ENCODE results near the gene FAM167B.
A peak's percentile ranks its signal among the peaks of the same experiment; 100 is the strongest.

FAM167B gene

DNA sequence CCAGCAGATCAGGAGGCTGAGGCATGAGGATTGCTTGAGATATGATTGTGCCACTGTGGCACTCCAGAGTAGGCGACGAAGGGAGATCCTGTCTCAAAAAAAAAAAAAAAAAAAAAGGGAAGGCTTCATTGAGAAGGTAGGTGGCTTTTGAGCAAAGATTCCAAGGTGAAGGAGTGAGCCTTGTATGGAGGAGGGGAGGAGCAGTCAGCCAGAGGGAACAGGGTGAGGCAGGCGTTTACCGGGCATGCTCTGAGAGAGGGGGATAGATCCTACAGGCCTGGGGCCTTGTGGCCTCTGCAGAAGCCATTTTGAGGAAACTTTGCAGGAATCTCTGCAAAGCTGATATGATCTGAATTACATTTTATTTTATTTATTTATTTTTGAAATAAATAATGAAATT is 39.7 kb downstream of the FAM167B start:
- Histone ChIP-seq H3K36me3 (replicated peaks in 1 of 2; ENCODE audit: control insufficient read depth in 2 of 2, insufficient read depth in 2 of 2, low read length in 2 of 2) (no peaks in the 10 kb centered on the region), H3K27ac (replicated peaks; ENCODE audit: low read length) (no peak overlapping the region), H3K18ac (ENCODE audit: low read length) (no peak overlapping the region), H2AK5ac (ENCODE audit: low read depth, low read length) (no peak overlapping the region), H3K4me3 (ENCODE audit: low read length in 2 of 2) (no peak overlapping the region), H4K91ac (ENCODE audit: low read depth, low read length, poor library complexity) (no peak overlapping the region), H3K14ac (ENCODE audit: low read length) (no peak overlapping the region), H2BK120ac (ENCODE audit: low read depth, low read length) (no peak overlapping the region), H4K8ac (ENCODE audit: low read depth, low read length) (no peak overlapping the region), H3K9me3 (replicated peaks in 1 of 2; ENCODE audit: control insufficient read depth in 2 of 2, insufficient read depth in 1 of 2, low read depth in 1 of 2, low read length in 2 of 2) (no peaks in the 10 kb centered on the region), H3K9ac (ENCODE audit: low read depth, low read length, poor library complexity) (no peak overlapping the region), H3K27me3 (ENCODE audit: control insufficient read depth in 3 of 3, insufficient read depth in 3 of 3, low read depth in 1 of 3, low read length in 3 of 3) (no peaks in the 10 kb centered on the region), H3K4me2 (ENCODE audit: insufficient read depth, low read length, poor library complexity, severe bottlenecking) (no peak overlapping the region), H2BK15ac (ENCODE audit: low read length) (no peak overlapping the region), H2AFZ (ENCODE audit: low read length) (peak overlapping the region; percentile 36), H2BK12ac (ENCODE audit: low read length) (no peak overlapping the region), H3K4ac (ENCODE audit: low read length) (no peak overlapping the region), H3K4me1 (ENCODE audit: control insufficient read depth in 2 of 2, insufficient read depth in 1 of 2, low read depth in 1 of 2, low read length in 2 of 2) (no peaks in the 10 kb centered on the region), H3K23ac (ENCODE audit: low read depth, low read length, poor library complexity) (no peak overlapping the region), H2BK5ac (ENCODE audit: low read length) (no peak overlapping the region), H3K79me1 (ENCODE audit: low read depth, low read length) (no peaks in the 10 kb centered on the region)
- no CpG with 5 or more reads among the region's 4 CpGs for WGBS, 2 donors (ENCODE audit: extremely low coverage in 2 of 2, insufficient read length in 2 of 2, insufficient replicate concordance in 1 of 2)
- no peak for DNase-seq (ENCODE audit: low spot score)

DNA sequence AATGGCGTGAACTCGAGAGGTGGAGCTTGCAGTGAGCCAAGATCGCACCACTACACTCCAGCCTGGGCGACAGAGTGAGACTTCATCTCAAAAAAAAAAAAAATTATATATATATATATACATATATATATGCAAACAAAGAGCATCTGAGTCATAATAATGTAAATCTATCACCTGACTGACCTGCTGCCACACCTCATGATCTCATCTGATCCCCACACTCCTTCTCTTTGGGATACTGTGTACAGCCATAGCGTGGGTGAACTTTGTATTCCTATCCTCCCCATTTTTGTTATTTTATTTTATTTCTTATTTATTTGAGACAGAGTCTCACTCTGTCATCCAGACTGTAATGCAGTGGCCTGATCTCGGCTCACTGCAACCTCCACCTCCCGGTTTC is 42.2 kb downstream of the FAM167B start:
- Histone ChIP-seq H3K9me3 (replicated peaks in 1 of 2; ENCODE audit: control insufficient read depth in 2 of 2, insufficient read depth in 1 of 2, low read depth in 1 of 2, low read length in 2 of 2) (no peaks in the 10 kb centered on the region), H2BK120ac (ENCODE audit: low read depth, low read length) (no peak overlapping the region), H3K36me3 (replicated peaks in 1 of 2; ENCODE audit: control insufficient read depth in 2 of 2, insufficient read depth in 2 of 2, low read length in 2 of 2) (peaks cover 0 to 4% of the 10 kb centered on the region in 2 donors), H3K4ac (ENCODE audit: low read length) (no peak overlapping the region), H3K23ac (ENCODE audit: low read depth, low read length, poor library complexity) (no peak overlapping the region), H2BK12ac (ENCODE audit: low read length) (no peak overlapping the region), H3K4me1 (ENCODE audit: control insufficient read depth in 2 of 2, insufficient read depth in 1 of 2, low read depth in 1 of 2, low read length in 2 of 2) (peaks cover 0 to 2% of the 10 kb centered on the region in 2 donors), H2BK5ac (ENCODE audit: low read length) (no peak overlapping the region), H4K91ac (ENCODE audit: low read depth, low read length, poor library complexity) (no peak overlapping the region), H3K79me1 (ENCODE audit: low read depth, low read length) (peaks cover 5% of the 10 kb centered on the region), H4K8ac (ENCODE audit: low read depth, low read length) (no peak overlapping the region), H3K14ac (ENCODE audit: low read length) (no peak overlapping the region), H2AK5ac (ENCODE audit: low read depth, low read length) (no peak overlapping the region), H2BK15ac (ENCODE audit: low read length) (no peak overlapping the region), H3K18ac (ENCODE audit: low read length) (no peak overlapping the region), H3K4me2 (ENCODE audit: insufficient read depth, low read length, poor library complexity, severe bottlenecking) (no peak overlapping the region), H3K4me3 (ENCODE audit: low read length in 2 of 2) (no peak overlapping the region), H3K9ac (ENCODE audit: low read depth, low read length, poor library complexity) (no peak overlapping the region), H3K27me3 (ENCODE audit: control insufficient read depth in 3 of 3, insufficient read depth in 3 of 3, low read depth in 1 of 3, low read length in 3 of 3) (no peaks in the 10 kb centered on the region), H3K27ac (replicated peaks; ENCODE audit: low read length) (no peak overlapping the region), H2AFZ (ENCODE audit: low read length) (no peak overlapping the region)
- DNase-seq (ENCODE audit: low spot score): no peak
- no CpG with 5 or more reads among the region's 7 CpGs for WGBS, 2 donors (ENCODE audit: extremely low coverage in 2 of 2, insufficient read length in 2 of 2, insufficient replicate concordance in 1 of 2)

DNA sequence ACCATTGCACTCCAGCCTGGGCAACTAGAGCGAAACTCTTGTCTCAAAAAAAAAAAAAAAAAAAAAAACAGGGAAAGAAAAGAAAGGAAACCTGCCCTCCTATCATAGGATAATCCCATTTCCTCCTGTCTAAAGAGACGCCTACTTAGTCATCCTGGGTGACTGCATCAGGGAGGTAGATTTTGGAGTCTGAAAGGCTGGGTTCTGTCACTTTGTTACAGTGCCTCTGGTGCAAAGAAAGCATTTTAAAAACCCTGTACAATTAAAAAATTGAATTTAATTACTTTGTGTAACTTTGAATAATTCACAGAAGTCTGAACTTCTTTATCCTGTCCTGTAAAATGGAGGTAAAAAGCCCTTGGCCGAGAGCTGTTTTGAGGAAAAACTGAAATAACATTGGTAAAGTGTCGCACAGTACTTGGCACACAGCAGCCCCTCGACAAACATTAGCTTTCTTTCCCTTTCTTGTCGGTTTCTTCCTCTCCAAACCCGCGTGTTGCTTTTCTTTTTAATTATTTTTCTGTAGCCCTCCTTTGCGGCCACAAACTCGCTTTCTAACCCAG is 44.2 kb downstream of the FAM167B start:
- H3K14ac ChIP-seq (ENCODE audit: low read length): no peak overlapping the region
- no peak overlapping the region for H2BK120ac ChIP-seq (ENCODE audit: low read depth, low read length)
- H3K79me1 ChIP-seq (ENCODE audit: low read depth, low read length): peaks cover 7% of the 10 kb centered on the region
- peak overlapping the region; percentile 95 for H2AFZ ChIP-seq (ENCODE audit: low read length)
- no CpG with 5 or more reads among the region's 10 CpGs for WGBS, 2 donors (ENCODE audit: extremely low coverage in 2 of 2, insufficient read length in 2 of 2, insufficient replicate concordance in 1 of 2)
- H3K4ac ChIP-seq (ENCODE audit: low read length): no peak overlapping the region
- peak overlapping the region in 1 of 2 donors; percentile 90 for H3K4me3 ChIP-seq (ENCODE audit: low read length in 2 of 2)
- peaks cover 0 to 2% of the 10 kb centered on the region in 2 donors for H3K4me1 ChIP-seq (ENCODE audit: control insufficient read depth in 2 of 2, insufficient read depth in 1 of 2, low read depth in 1 of 2, low read length in 2 of 2)
- no peaks in the 10 kb centered on the region for H3K27me3 ChIP-seq (ENCODE audit: control insufficient read depth in 3 of 3, insufficient read depth in 3 of 3, low read depth in 1 of 3, low read length in 3 of 3)
- no peak overlapping the region for H2AK5ac ChIP-seq (ENCODE audit: low read depth, low read length)
- no peak overlapping the region for H3K4me2 ChIP-seq (ENCODE audit: insufficient read depth, low read length, poor library complexity, severe bottlenecking)
- no peak overlapping the region for H4K91ac ChIP-seq (ENCODE audit: low read depth, low read length, poor library complexity)
- no peaks in the 10 kb centered on the region for H3K9me3 ChIP-seq (replicated peaks in 1 of 2; ENCODE audit: control insufficient read depth in 2 of 2, insufficient read depth in 1 of 2, low read depth in 1 of 2, low read length in 2 of 2)
- no peak for DNase-seq (ENCODE audit: low spot score)
- H2BK15ac ChIP-seq (ENCODE audit: low read length): no peak overlapping the region
- H3K27ac ChIP-seq (replicated peaks; ENCODE audit: low read length): no peak overlapping the region
- no peak overlapping the region for H4K8ac ChIP-seq (ENCODE audit: low read depth, low read length)
- H2BK5ac ChIP-seq (ENCODE audit: low read length): no peak overlapping the region
- H3K9ac ChIP-seq (ENCODE audit: low read depth, low read length, poor library complexity): no peak overlapping the region
- peaks cover 2 to 19% of the 10 kb centered on the region in 2 donors for H3K36me3 ChIP-seq (replicated peaks in 1 of 2; ENCODE audit: control insufficient read depth in 2 of 2, insufficient read depth in 2 of 2, low read length in 2 of 2)
- no peak overlapping the region for H3K23ac ChIP-seq (ENCODE audit: low read depth, low read length, poor library complexity)
- H3K18ac ChIP-seq (ENCODE audit: low read length): no peak overlapping the region
- no peak overlapping the region for H2BK12ac ChIP-seq (ENCODE audit: low read length)

DNA sequence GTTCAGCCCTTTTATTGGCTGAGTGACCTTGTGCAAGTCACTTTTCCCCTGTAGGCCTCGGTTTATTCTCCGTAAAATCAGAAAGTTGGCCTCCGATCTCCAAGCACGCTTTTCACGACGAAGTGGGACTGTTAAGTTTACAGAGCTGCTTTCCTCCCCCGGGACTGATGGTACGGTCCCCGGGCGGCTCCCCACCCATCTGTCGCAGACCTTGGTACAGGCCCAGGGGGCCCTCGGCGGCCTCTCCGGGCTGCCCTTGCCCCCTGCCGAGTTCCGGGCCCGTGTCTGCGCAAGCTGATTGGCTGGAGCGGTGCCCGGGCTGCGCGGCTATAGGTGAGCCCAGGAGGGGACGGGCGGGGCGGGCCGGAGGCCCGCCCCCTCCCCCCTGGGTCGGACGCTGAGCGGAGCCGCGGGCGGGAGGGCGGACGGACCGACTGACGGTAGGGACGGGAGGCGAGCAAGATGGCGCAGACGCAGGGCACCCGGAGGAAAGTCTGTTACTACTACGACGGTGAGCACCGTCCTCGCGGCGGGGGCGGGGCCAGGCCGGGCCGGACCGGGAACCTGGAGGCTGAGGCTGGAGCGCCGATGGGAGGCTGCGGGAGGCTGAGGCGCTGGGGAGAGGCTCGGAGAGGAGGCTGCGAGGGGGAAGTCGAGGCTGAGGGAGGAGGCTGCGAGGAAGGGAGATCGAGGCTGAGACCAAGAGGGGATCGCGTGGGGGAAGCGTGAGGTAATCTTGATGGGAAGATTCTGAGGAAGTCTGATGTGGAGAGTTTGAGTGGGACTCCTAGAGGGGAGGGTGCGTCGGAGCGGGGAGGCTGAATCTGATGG is 44.9 kb downstream of the FAM167B start, which contains the start of gene HDAC1:
HDAC1 (plus strand) TSS at position 376 of the 831 bp plus-strand sequence; CDS start at position 463, 87 bp downstream.
- H3K4me2 ChIP-seq (ENCODE audit: insufficient read depth, low read length, poor library complexity, severe bottlenecking): peak within 1 kb of the TSS; percentile 67
- peak within 1 kb of the TSS; percentile 21 for H2AK5ac ChIP-seq (ENCODE audit: low read depth, low read length)
- H3K4ac ChIP-seq (ENCODE audit: low read length): no peak within 1 kb of the TSS
- peak within 1 kb of the TSS; percentile 99 for H3K18ac ChIP-seq (ENCODE audit: low read length)
- peak within 1 kb of the TSS; percentile 92 for H3K23ac ChIP-seq (ENCODE audit: low read depth, low read length, poor library complexity)
- H4K8ac ChIP-seq (ENCODE audit: low read depth, low read length): peak within 1 kb of the TSS; percentile 83
- peak within 1 kb of the TSS; percentile 95 for H2AFZ ChIP-seq (ENCODE audit: low read length)
- peaks cover 0 to 2% of the 10 kb centered on the region in 2 donors for H3K4me1 ChIP-seq (ENCODE audit: control insufficient read depth in 2 of 2, insufficient read depth in 1 of 2, low read depth in 1 of 2, low read length in 2 of 2)
- H3K9me3 ChIP-seq (replicated peaks in 1 of 2; ENCODE audit: control insufficient read depth in 2 of 2, insufficient read depth in 1 of 2, low read depth in 1 of 2, low read length in 2 of 2): no peaks in the 10 kb centered on the region
- peak within 1 kb of the TSS; percentile 16 for H2BK12ac ChIP-seq (ENCODE audit: low read length)
- peak within 1 kb of the TSS; percentile 45 for H4K91ac ChIP-seq (ENCODE audit: low read depth, low read length, poor library complexity)
- H3K14ac ChIP-seq (ENCODE audit: low read length): peak within 1 kb of the TSS; percentile 79
- peaks cover 7% of the 10 kb centered on the region for H3K79me1 ChIP-seq (ENCODE audit: low read depth, low read length)
- H3K36me3 ChIP-seq (replicated peaks in 1 of 2; ENCODE audit: control insufficient read depth in 2 of 2, insufficient read depth in 2 of 2, low read length in 2 of 2): peaks cover 2 to 26% of the 10 kb centered on the region in 2 donors
- peak within 1 kb of the TSS; percentile 90 to 94 for H3K4me3 ChIP-seq (ENCODE audit: low read length in 2 of 2)
- H3K27ac ChIP-seq (replicated peaks; ENCODE audit: low read length): peak within 1 kb of the TSS; percentile 37
- H2BK5ac ChIP-seq (ENCODE audit: low read length): peak within 1 kb of the TSS; percentile 67
- no peaks in the 10 kb centered on the region for H3K27me3 ChIP-seq (ENCODE audit: control insufficient read depth in 3 of 3, insufficient read depth in 3 of 3, low read depth in 1 of 3, low read length in 3 of 3)
- no CpG with 5 or more reads among the region's 67 CpGs for WGBS, 2 donors (ENCODE audit: extremely low coverage in 2 of 2, insufficient read length in 2 of 2, insufficient replicate concordance in 1 of 2)
- H2BK15ac ChIP-seq (ENCODE audit: low read length): peak within 1 kb of the TSS; percentile 78
- DNase-seq (ENCODE audit: low spot score): peak; percentile 84
- H3K9ac ChIP-seq (ENCODE audit: low read depth, low read length, poor library complexity): peak within 1 kb of the TSS; percentile 93
- H2BK120ac ChIP-seq (ENCODE audit: low read depth, low read length): no peak within 1 kb of the TSS

All from neuronal stem cell (in vitro differentiated cells).